Left colon (tissue), 2 donors: Measurements from ENCODE around the gene VSTM5. TPM values are rescaled to one million over a fixed set of nuclear protein-coding genes. Genes with fewer than 3 reads are reported as not detected.

Experiments
- ATAC-seq: fragments of 200-7000 bp; cut with Tn5 transposase; one replicate; pipeline ENCODE4 v1.9.1; 2020; ENCODE audit warnings: mild to moderate bottlenecking, moderate library complexity
- DNase-seq, 2 donors: peaks; one replicate each; pipeline ENCODE4 v3.0.0-alpha.2; 2020
- intact Hi-C, 2 donors: fragments of 100-400 bp; cut with DNase I in 1 of 2; cut with micrococcal nuclease in 1 of 2; formaldehyde crosslinking; loops; one replicate each; pipeline versions ENCODE4 v1.11.2 to v1.14.0; 2022; cut with DNase I, micrococcal nuclease
- total RNA-seq, 2 donors: library from RNA; stranded (reverse); fragmentation: NEBNext Ultra II Directional; extraction: Animal tissue kit (Norgen Biotek cat#: 25700); gene quantifications; one replicate each; pipeline ENCODE4 v1.2.1, GENCODE V29; 2021
- donor health status: DM: no; HTN: no; CAD: no.
- donor health status: DM: yes; HTN: yes; CAD: no.

The VSTM5 gene
- total RNA-seq, 2 donors from 2014 or later = 1.1 to 2.5 TPM

DNA sequence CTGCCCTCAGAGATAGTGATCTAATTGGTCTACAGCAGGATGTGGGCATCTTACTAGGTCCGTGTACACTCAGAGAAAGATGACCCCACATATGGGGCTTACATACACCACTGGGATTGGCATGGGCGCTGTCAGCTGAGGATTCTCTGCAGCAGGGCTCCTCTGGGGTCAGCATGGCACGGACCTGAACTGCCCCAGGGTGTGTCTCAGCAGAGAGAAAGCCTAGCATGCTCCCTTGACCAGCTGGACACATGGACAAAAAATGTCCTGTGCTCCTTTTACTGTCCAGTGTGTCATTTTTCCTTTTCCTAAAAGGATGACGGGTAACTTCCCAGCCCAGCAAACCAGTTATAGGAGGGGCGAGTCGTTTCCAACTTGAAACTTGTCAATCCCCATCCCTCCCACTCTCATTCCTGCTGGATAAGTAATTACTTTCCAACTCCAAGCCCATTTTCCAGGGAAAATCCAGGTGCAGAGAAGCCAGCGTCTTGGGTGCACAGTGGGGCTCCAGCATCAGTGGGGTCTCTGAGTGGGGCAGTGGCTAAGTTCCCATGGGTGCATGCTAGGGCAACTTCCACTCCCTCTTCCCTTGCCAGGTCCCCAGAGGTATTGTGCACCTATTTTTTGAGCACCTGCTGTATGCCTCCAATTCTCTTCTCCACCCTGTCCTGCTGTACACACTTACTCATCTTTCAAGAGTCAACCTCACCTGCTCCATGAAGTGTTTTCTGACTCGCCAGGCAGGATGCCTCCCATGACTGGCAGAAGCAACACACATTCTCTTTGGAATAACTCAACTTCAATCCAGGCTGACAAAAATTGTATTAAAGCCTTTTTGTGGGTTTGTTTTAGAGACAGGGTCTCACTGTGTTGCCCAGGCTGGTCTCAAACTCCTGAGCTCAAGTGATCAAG, 5.0 kb downstream of the VSTM5 start:
- intact Hi-C loops = no loop called here
- ATAC-seq = no peak
- no peak for DNase-seq

DNA sequence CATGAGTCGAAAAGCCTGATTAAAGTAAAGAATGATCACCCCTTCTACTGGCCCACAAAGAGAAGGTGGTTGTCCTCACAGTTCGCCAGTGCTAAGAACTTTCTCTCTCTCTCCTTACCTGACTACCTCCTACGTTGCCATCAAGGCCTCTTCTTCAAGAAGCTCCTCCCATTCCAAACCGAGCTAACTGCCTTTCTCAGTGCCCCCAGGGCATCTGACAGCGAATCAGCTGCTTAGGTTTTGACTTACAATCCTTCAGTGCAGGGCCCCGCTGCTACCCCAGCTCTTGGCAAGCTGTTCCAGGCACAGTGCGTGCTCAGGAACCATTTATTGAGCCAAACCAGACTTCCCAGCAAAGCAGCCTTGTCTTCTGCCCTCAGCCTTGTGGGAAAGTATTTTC, 5.8 kb downstream of the VSTM5 start:
- ATAC-seq = no peak
- intact Hi-C loops = no loop called here
- no peak for DNase-seq

DNA sequence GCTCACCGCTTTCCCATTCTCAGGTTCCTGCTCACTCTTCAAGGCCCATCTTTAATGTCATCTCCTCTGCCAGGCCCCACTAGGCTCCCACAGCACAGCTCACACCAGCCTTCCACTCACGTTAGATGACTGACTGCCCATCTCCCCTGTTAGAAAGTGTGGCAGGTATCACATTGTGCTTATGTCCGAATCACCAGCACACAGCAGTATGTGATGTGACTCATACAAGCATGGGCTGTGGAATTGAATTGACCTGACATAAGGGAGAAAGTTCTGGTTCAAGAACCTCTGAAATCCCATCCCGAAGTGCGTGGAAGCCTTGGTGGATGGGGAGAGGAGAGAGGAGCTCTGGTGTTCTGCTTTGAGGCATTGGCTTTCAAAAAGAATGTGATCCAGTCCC, 6.5 kb downstream of the VSTM5 start:
- ATAC-seq = no peak
- no peak for DNase-seq
- intact Hi-C loops = no loop called here

DNA sequence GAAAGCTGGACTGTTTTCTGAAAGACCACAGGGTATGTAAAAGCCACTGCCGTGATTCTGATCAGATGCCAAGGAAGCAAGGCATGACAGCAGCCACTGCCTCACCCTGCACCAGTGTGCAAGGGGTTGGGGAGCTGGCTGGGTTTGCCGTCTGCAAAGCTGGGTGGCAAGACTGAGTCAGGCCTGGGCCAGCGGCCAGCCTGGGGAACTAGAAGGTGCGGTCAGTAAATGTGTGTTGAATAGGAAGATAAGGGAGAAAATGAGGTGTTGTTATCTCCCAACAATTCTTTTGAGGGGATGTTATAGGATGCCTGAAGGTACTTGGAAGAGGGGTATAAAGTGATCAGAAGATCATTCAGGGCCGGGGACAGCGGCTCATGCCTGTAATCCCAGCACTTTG, 8.0 kb downstream of the VSTM5 start:
- intact Hi-C loops = no loop called here
- ATAC-seq (peak; percentile 95), DNase-seq (peak; percentile 77 to 83)

DNA sequence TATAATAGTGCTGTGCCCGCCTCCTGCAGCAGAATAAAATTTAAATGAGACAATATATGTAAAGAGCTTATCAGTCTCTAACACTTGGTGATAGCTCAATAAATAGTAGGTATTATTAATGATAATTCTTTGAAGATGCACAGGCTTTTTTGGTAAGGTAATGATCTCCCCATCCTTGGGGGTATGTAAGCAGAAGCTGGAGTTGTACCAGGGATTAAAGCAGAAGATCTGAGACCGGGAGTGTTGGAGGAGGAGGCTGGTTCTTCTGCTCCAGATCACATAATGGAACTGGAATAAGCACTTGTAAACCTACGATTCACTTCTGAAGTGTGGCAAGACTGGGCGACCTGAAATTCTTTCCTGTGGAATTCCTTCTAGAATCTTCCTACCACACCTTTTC, 8.4 kb downstream of the VSTM5 start:
- DNase-seq (no peak), ATAC-seq (no peak)
- intact Hi-C loops = no loop called here

DNA sequence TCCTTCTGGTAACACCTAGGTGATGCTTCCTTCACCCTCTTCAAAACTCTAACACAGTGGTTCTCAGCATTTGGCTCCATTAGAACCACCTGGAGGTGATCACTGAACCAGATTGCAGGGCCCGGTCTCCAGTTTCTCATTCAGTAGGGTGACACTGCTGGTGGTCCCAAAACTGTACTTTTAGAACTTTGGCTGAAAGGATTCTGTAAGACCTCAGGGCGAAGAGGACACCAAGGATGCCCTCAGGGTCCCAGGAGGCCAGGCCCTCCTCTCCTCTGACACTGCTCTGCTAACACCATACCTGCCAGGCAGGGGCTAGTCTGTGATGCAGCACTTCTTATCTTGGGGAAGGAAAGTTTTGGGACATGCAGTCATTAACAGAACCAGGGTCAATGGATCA, 9.0 kb downstream of the VSTM5 start:
- intact Hi-C loops = no loop called here
- no peak for DNase-seq
- no peak for ATAC-seq

DNA sequence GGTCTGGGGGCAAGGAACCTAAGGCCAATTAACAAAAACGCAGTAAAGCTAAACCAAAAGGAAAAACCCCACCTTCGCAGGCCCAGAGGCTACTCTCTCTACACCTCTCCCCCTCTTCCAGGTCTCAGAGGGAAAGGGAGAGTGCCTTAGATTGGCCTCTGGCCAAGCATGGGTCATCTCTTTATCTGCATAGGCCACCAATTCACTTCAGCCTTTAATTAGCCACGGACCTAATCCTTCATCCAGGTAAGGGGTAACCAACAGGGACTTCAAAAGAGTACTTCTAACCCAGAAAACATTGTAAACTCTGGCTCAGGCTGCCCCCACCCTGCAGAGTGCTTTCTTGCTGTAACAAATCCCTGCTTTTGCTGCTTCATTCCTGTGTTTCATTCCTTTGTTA, 9.4 kb downstream of the VSTM5 start:
- intact Hi-C loops = no loop called here
- no peak for DNase-seq
- no peak for ATAC-seq

DNA sequence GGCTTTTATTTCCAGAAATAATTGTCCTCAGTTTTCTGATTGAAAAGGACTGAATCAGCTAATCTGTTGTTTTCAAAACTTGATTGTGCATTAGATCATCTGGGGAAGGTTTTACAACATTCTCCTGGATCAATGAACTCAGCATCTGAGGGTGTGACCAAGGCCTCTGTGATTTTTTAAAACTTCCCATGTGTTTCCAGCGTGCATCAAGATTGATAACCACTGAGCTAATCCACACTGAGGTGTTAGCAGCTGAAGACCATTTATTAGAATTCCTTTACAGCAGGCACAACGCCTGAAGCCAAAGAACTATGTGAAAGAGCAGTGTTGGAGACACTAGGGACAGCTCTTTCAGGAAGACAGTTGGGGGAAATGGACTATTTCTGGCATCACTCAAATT, 10.2 kb downstream of the VSTM5 start:
- intact Hi-C loops = no loop called here
- no peak for ATAC-seq

DNA sequence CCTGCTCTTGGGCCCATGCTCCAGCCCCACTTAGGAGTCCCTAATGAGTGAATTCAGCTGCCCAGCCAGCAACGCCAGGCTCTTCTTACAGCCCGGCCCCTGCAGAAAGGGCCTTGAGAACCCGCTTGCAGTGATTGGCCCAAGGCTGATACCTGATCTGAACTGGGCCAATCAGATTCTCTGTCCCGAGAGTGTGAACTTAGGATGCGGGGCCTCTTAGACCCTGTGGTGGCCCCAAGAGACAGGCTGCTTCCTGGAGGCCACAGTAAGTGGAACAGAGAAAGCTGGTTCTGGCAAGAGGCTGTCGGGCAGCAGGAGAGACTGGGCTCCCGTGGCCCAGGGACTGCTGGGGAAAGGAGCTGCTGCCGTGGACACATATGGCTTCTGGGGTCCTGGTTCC, 11.5 kb downstream of the VSTM5 start:
- no peak for ATAC-seq
- DNase-seq = no peak
- intact Hi-C loops = no loop called here

More for the DNA sequence above, 10.2 kb downstream of the VSTM5 start:
- DNase-seq = no peak

DNA sequence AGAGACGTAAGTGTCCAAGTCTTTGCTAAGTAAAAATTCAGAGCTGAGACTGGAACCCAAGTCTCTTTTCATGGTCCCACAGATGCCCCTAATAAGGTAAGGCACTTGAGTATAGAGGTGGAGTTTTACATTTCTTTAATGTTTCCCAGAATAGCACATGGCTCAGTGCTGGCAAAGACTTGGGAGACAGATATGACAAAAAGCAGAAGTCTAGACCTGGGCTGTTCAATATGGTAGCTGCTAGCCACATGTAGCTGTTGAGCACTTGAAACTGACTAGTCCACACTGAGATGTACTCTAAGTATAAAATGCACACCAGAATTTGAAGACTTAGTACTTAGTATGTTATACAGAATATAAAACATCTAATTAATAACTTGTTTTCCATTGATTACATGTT, 17.6 kb downstream of the VSTM5 start:
- intact Hi-C loops = no loop called here
- ATAC-seq (no peak), DNase-seq (no peak)

DNA sequence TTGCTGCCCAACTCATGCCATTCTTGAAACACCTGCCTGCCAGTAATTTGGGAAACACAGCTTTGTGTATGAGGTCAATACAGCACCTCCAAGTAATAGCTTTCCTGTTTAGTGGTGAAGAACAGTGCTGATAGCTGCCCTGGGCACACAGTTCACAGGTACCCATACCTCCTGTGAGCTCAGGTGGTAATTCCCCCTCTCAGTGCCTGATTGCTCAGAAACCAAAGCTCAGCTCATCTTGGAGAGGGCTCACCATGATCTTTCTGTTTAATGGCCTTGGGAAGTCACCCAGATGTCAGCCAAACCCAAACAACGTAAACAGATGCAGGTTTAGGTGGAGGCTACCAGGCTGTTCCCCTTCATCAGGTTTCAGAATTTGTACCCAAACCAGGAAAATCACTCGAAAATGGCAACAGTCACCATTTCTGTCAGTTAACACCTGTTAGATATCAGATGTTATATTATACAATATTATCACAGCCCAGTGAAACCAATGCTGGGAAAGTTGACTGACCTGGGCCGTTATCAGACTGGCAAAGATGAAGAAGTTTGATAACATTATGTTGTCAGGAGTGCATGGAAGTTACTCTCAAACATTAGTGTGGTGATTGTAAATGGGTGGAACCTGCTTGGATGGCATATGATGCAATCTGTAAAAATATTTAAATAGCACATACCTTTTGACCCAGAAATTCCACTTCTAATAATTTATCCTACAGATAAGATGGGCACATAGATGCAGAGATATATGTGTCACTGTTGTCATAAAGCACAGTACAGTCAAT, 18.9 kb downstream of the VSTM5 start:
- no peak for DNase-seq
- ATAC-seq = peak; percentile 83
- intact Hi-C loops = no loop called here

DNA sequence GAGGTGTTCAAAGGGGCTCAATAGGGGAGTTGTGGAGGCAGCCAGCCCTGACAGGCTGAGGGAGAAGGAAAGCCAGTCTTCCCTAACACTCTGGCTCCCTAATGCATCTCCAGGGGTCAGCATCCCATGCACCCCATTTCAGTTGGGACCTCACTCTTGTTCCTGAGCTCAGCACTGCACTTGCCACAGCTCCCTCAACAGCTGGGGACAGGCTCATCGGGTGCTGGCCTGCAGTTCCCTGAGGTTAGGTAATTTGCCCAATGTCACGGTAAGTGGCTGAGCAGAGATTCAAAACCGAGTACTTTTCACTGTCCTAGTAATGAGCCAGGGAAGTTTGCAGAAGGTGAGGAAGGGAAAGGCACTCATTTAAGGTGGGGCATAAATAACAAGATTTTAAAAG, 20.8 kb downstream of the VSTM5 start:
- DNase-seq = no peak
- intact Hi-C loops = no loop called here
- ATAC-seq = no peak

DNA sequence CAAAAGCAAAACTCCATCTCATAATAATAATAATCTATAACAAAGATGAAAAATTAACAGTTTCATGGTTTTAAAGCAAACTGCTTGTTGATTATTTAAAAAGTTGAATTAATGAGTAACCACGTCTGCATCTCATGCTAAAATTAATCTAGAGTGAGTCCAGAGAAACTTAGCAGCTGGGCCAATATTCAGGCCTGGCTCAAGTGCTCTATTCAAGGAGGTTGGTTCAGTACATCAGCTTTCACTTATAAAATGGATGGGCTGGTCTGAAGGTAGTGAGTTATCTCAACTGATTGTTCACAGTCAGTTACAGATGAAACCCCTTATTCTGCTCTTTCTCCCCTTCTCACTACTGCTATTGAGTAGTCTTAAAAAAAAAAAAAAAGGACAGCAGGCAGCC, 23.1 kb downstream of the VSTM5 start:
- ATAC-seq (no peak), DNase-seq (no peak)
- intact Hi-C loops = no loop called here

DNA sequence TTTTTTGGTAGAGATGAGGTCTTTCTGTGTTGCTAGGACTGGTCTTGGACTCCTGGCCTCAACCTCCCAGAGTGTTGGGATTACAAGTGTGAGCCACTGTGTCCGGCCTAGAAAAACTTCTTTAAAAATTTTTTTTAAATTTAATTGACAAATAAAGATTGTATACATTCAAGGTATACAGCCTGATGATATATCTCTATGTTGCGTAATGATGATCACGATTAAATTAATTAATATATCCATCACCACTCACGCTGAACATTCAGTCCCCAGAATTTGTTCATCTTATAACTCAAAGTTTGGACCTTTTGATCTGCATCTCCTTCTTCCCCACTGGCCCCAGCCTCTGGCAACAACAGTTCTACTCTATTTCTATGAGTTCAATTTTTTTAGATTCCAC, 27.2 kb downstream of the VSTM5 start:
- intact Hi-C loops = no loop called here
- no peak for DNase-seq
- ATAC-seq = no peak

DNA sequence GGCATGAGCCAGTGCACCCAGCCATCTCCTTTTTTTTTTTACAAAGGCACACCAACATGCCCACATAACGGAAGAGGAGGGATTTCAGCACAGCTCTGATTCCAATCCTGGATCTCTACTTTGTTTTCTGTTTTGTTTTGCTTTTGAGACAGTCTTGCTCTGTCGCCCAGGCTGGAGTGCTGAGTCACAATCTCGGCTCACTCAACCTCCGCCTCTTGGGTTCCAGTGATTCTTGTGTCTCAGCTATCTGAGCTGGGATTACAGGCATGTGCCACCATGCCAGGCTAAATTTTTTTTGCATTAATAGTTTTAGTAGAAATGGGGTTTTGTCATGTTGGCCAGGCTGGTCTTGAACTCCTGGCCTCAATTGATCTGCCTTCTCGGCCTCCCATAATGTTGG, 28.1 kb downstream of the VSTM5 start:
- no peak for ATAC-seq
- intact Hi-C loops = no loop called here
- no peak for DNase-seq

DNA sequence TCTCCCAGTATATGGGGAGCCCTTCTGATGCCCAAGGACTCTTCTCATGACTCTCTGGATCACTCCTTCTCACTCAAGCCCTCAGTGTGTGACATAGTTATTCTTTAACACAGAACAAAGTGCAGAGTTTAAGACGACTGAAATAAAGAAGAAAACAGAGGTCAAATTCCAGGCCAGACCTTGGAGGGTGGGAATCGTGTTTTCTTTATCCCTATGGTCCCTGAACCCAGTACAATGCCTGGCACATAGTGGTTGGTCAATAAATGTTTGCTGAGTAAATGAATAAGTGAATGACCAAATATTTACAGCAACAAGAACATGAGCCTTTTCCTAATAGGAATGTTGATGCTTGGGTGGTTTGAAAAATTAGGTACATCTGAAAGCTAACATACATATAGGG, 28.8 kb downstream of the VSTM5 start:
- DNase-seq (no peak), ATAC-seq (peak; percentile 93)
- intact Hi-C loops = no loop called here

DNA sequence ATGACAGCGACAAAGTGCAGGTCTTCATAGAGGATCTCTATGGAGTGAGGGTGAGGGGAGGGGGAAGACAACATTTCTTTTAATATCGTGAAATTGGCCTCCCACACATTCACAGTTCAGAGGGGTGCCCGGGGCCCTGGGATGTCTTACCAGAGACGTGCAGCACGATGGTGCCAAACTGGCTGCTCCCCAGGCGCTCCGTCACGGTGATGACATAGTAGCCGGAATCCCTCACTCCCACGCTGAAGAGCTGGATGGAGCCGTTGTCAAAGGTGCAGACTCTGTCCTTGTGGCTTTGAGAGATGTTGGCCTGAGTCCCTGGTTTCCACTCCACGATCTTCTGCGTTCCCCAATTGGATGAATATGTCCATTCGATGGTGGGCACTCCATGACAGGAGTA, 29.6 kb downstream of the VSTM5 start:
- ATAC-seq = no peak
- intact Hi-C loops = no loop called here

DNA sequence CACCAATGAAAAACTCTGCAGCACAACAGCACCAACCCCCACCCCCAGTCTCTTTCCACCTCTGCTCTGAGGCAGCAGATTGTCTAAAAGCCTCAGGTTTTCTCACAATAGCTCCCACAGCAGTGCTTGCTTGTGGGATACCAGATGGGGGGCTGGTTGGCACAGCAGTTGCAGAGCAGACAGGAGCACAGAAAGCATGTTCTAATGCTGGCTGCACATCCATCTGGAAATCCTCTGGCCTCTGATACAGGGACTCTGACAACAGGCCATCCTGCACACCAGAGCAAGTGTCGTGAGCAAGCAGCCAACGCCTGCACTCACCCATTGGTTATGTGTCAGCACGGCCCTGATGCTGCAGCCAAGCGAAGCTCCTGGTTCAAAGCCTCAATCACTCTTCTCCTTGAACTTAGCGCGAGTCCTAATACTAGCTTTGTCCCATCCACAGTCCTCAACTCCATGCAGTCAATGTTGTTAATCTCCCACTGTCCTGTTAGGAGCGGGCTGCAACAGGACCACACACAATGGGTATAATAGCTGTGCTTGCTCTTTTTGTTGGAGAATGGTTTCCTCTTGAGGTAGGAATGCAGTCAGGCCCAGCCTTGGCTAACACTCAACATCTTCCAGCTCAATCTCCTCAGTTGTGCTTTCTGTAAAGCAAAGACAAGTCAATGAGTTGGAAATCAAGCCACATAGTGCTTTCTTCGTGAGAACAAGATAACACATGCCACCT, 30.3 kb downstream of the VSTM5 start:
- DNase-seq (no peak), ATAC-seq (no peak)
- intact Hi-C loops = no loop called here

More for the DNA sequence above, 29.6 kb downstream of the VSTM5 start:
- no peak for DNase-seq

DNA sequence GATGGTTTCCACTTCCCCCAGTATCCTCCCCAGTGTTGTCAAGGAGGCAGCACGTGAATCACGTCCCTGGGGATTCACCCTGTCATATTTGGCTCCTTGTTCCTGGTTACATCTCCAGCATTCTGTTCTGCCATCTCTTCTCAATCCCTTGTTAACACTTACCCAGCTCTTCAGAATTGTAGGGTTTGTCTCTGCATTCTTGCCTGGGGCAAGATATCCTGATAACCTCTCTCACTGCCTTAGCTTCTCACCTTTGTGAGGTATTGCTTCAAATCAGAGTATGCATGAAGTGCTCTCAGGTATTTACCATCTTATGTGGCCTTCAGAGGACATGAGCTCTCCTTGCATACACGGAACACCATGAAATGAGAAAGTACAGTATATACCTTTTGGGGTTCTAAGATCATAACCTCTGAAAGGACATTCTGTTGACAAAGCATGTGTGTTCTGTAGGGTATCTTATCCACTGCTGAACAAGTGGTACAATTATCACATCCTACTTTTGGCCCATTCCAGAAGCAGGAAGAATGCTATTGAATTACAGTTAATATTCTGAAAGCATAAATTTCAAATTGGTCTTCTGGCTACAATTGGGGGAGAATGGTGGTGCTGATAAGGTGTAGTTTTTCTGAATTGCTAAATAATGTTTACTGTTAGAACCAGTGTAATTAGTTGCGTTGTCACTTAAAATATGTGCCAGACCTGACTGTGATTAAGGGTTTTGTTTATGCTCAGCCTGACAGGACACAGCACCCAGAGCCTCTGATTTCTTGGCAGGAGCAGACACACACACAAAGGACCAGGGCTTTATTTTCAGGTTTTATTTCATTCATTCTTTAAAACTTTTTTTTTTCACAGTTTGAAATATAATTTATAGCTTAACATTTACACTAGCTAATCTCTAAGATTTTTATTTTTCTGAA, 32.7 kb downstream of the VSTM5 start:
- intact Hi-C loops = no loop called here
- DNase-seq = no peak
- no peak for ATAC-seq
